OCI-LY3 (cell line): ENCODE results near the gene FXYD4.

ENCODE experiments used
- H2AFZ ChIP-seq: fragments of 200-600, 300-600 bp; shearing (Covaris generic); 2 replicates; pipeline ENCODE4 v1.6.0; 2014; ENCODE audit warnings: antibody characterized with exemption, low read depth, low read length
- H3K27ac ChIP-seq: fragments of 200-600, 300-600 bp; sonication (generic); 2 replicates; pipeline ENCODE4 v1.5.1; 2014; ENCODE audit warnings: mild to moderate bottlenecking, low read length, moderate library complexity, mixed read lengths
- H3K27me3 ChIP-seq: fragments of 200-600, 300-600 bp; sonication (generic); 2 replicates; pipeline ENCODE4 v1.6.1; 2014; ENCODE audit warnings: low read depth, low read length, mixed read lengths
- H3K36me3 ChIP-seq: fragments of 200-600, 300-600 bp; sonication (generic); replicated peaks from 2 replicates; pipeline ENCODE3; 2014; ENCODE audit warnings: low read depth, low read length, mixed read lengths
- H3K4me1 ChIP-seq: fragments of 300-600, 200-600 bp; sonication (generic); 2 replicates; pipeline ENCODE4 v1.6.1; 2014; ENCODE audit warnings: low read length, mixed read lengths
- H3K4me2 ChIP-seq: fragments of 200-600, 300-600 bp; sonication (generic); 2 replicates; pipeline ENCODE4 v1.6.1; 2014; ENCODE audit warnings: low read length, mixed read lengths
- H3K4me3 ChIP-seq: fragments of 300-600, 200-600 bp; sonication (generic); 2 replicates; pipeline ENCODE4 v1.5.1; 2014; ENCODE audit warnings: antibody characterized with exemption, mild to moderate bottlenecking, low read length, moderate library complexity
- H3K79me2 ChIP-seq: fragments of 300-600, 200-600 bp; shearing (Covaris generic); 2 replicates; pipeline ENCODE4 v1.6.1; 2014; ENCODE audit warnings: mild to moderate bottlenecking, low read length, mixed read lengths
- H3K9ac ChIP-seq: fragments of 300-600, 200-600 bp; shearing (Covaris generic); 2 replicates; pipeline ENCODE4 v1.6.0; 2014; ENCODE audit warnings: mild to moderate bottlenecking, low read length, moderate library complexity
- H3K9me3 ChIP-seq: fragments of 200-600, 300-600 bp; shearing (Covaris generic); 2 replicates; pipeline ENCODE4 v1.6.1; 2014; ENCODE audit warnings: low read length, mixed read lengths; ENCODE audit not compliant: insufficient read depth
- H4K20me1 ChIP-seq: fragments of 200-600, 300-600 bp; sonication (generic); 2 replicates; pipeline ENCODE4 v1.6.1; 2016; ENCODE audit warnings: low read length, mixed read lengths; ENCODE audit not compliant: insufficient read depth
- EZH2phosphoT487 ChIP-seq: fragments of 200-600 bp; shearing (Covaris generic); IDR thresholded peaks from 2 replicates; pipeline ENCODE4 v1.6.1; 2018; ENCODE audit warnings: antibody characterized with exemption, mixed run types, low read depth
- TF ChIP-seq, protein P1 (sequence below): fragments of 200-600, 300-600 bp; sonication (generic); IDR thresholded peaks from 2 replicates; pipeline ENCODE4 v1.5.1; 2014; ENCODE audit warnings: antibody characterized with exemption, low read length, low read depth

FXYD4 gene

DNA sequence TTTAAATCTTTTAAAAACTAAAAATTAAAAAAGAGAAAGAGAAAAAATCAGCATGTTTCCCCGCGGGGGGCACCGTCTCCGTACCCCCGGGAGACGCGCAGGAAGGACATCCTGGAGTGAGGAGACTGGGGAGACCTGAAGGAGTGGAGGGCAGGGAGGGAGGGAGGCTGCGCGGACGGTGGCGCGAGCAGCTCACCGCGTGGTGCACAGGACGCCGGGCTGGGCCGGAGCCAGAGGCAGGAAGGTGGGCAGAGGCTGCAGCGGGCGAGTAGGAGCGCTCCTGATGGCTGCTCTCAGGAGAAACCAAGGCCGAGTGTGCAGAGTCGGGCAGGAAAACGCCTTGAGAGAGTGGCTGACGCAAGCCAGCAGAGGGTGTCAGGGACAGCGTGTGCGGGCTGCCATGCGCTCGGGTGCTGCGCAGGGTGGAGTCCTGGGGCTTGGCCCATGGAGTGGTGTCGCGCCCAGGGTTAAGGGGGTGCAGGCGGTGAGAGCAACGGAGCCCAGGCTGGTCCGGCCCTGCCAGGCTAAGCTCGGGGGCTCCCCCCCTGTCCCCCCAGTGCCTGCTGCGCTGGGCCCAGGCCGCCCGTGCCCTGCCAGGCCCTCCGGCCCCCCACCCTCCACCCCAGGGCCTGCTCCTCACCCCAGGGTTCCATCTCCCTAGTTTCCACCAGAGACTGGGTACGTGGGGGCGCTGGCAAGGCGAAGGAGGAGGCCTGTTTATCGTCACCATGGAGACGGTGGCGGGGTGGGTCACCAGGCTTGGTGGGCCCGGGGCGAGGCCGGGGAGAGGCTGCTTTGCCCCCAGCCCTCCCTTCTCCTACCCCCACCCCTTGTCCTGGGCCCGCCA, 28.9 kb upstream of the FXYD4 start:
- H2AFZ ChIP-seq: no peak overlapping the region
- H3K36me3 ChIP-seq: no peaks in the 10 kb centered on the region
- H3K27me3 ChIP-seq: no peaks in the 10 kb centered on the region
- H3K9ac ChIP-seq: no peak overlapping the region
- H3K4me1 ChIP-seq: no peaks in the 10 kb centered on the region
- H3K4me3 ChIP-seq: no peak overlapping the region
- H3K4me2 ChIP-seq: no peak overlapping the region
- no peaks in the 10 kb centered on the region for H4K20me1 ChIP-seq
- no peak overlapping the region for H3K27ac ChIP-seq
- no peaks in the 10 kb centered on the region for H3K9me3 ChIP-seq
- no peak for TF ChIP-seq EZH2phosphoT487
- TF ChIP-seq, protein P1, sequence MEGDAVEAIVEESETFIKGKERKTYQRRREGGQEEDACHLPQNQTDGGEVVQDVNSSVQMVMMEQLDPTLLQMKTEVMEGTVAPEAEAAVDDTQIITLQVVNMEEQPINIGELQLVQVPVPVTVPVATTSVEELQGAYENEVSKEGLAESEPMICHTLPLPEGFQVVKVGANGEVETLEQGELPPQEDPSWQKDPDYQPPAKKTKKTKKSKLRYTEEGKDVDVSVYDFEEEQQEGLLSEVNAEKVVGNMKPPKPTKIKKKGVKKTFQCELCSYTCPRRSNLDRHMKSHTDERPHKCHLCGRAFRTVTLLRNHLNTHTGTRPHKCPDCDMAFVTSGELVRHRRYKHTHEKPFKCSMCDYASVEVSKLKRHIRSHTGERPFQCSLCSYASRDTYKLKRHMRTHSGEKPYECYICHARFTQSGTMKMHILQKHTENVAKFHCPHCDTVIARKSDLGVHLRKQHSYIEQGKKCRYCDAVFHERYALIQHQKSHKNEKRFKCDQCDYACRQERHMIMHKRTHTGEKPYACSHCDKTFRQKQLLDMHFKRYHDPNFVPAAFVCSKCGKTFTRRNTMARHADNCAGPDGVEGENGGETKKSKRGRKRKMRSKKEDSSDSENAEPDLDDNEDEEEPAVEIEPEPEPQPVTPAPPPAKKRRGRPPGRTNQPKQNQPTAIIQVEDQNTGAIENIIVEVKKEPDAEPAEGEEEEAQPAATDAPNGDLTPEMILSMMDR: no peak
- no peaks in the 10 kb centered on the region for H3K79me2 ChIP-seq

DNA sequence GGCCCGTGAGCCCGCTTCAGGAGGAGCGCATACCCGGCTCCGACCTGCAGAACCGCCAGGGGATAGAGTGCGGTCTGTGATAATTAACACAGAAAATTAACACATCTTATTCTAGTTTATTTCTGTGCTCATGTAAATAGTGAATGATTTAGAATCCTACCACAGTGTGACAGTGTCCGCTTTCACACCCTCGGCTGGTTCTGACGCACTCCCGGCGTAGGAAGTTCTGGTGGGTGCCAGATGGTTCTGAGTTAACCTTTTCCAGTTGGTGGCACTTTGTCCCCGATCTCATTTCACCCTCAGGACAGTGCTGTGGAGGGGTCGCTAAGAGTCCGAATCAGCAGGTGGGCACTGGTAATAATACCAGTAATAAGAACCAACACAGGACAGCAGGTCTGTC, 28.3 kb upstream of the FXYD4 start:
- Histone ChIP-seq H3K9me3 (no peaks in the 10 kb centered on the region), H3K36me3 (no peaks in the 10 kb centered on the region), H4K20me1 (no peaks in the 10 kb centered on the region), H3K9ac (no peak overlapping the region), H3K27ac (no peak overlapping the region), H2AFZ (no peak overlapping the region), H3K27me3 (no peaks in the 10 kb centered on the region), H3K4me2 (no peak overlapping the region), H3K79me2 (no peaks in the 10 kb centered on the region), H3K4me1 (0 out of 2 replicates have a peak, but pooled peaks cover under 1% of the 10 kb centered on the region), H3K4me3 (no peak overlapping the region)
- TF ChIP-seq, protein P1: no peak
- TF ChIP-seq EZH2phosphoT487: no peak

DNA sequence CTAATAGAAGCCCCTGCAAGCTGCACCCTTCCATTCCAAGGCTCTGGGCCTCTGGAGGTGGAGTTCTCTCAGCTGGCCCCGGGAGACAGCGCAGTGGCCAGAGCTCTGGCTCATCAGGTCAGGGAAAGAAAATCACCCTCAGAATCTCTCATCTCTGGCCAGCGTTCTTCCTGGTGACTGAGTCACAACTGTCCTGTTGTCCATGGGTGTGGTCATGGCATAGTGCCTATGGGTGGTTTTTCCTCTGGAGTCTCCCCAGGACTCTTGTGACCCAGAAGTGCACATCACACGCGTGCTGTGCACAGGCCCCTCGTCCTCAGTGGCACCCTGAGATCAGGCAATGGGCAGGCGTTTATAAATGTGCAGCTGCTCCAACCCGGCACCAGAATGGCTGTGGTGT, 27.4 kb upstream of the FXYD4 start:
- Histone ChIP-seq H3K4me3 (no peak overlapping the region), H3K9ac (no peak overlapping the region), H3K9me3 (no peaks in the 10 kb centered on the region), H3K27ac (no peak overlapping the region), H3K36me3 (no peaks in the 10 kb centered on the region), H4K20me1 (no peaks in the 10 kb centered on the region), H2AFZ (no peak overlapping the region), H3K27me3 (no peaks in the 10 kb centered on the region), H3K79me2 (no peaks in the 10 kb centered on the region), H3K4me2 (no peak overlapping the region), H3K4me1 (0 out of 2 replicates have a peak, but pooled peaks cover 2% of the 10 kb centered on the region)
- TF ChIP-seq, protein P1: no peak
- TF ChIP-seq EZH2phosphoT487: no peak

DNA sequence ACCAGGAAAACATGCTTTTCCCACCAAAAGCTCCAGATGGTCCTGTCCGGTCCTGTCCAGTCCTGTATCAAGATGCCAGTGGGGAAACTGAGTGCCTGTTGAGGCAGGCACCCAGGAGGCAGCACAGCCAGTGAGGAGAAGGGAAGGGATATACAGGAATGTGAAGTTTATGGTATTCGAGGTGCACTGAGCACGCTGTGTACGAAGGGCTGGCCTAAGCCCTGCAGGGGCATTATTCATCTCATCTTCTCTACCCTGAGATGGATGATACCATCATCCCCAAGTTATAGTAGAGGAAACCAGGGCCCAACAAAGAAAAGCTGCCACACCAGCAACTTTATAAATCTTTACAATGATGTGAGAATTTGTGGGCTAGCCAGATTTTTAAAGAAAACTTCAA, 23.4 kb upstream of the FXYD4 start:
- Histone ChIP-seq H3K27ac (no peak overlapping the region), H3K36me3 (no peaks in the 10 kb centered on the region), H4K20me1 (no peaks in the 10 kb centered on the region), H3K27me3 (no peaks in the 10 kb centered on the region), H3K4me2 (peak overlapping the region; percentile 6; the same call in 1 of the 2 replicates), H3K9me3 (no peaks in the 10 kb centered on the region), H2AFZ (peak overlapping the region; percentile 82), H3K4me1 (0 out of 2 replicates have a peak, but pooled peaks cover 2% of the 10 kb centered on the region), H3K9ac (no peak overlapping the region), H3K79me2 (no peaks in the 10 kb centered on the region), H3K4me3 (no peak overlapping the region)
- TF ChIP-seq EZH2phosphoT487: no peak
- TF ChIP-seq, protein P1: no peak
